HL-60 (cell line): ENCODE data around the gene FANCC.

Source experiments
- DNase-seq, 2 experiments: peaks; one replicate each; pipeline ENCODE4 v3.0.0-alpha.2; 2010 to 2020; ENCODE audit warnings: low read depth in 1 of 2, low spot score in 1 of 2
- H3K27ac ChIP-seq: fragments of 250-450 bp; sonication (Bioruptor Pico); replicated peaks from 2 replicates; pipeline ENCODE4 v1.5.1; 2020; ENCODE audit warnings: mild to moderate bottlenecking, moderate library complexity
- H3K27me3 ChIP-seq: fragments of 250-450 bp; sonication (Bioruptor Pico); 2 replicates; pipeline ENCODE4 v1.5.1; 2021; ENCODE audit warnings: mild to moderate bottlenecking, moderate library complexity; ENCODE audit not compliant: insufficient read depth, poor library complexity, severe bottlenecking
- H3K4me3 ChIP-seq: replicated peaks from 2 replicates; pipeline ENCODE4 v1.5.1; 2011; ENCODE audit warnings: mild to moderate bottlenecking, control low read depth, low read length; ENCODE audit not compliant: insufficient read depth
- CTCF ChIP-seq: IDR thresholded peaks from one replicate; pipeline ENCODE4 v1.5.1; 2011; ENCODE audit warnings: low read length, control low read depth, inconsistent platforms; ENCODE audit not compliant: insufficient read depth
- GABPA ChIP-seq: IDR thresholded peaks from 2 replicates; pipeline ENCODE4 v1.6.1; 2012; ENCODE audit warnings: low read depth
- POLR2AphosphoS5 ChIP-seq: IDR thresholded peaks from 2 replicates; pipeline ENCODE4 v1.6.1; 2012; ENCODE audit warnings: low read depth
- REST ChIP-seq: IDR thresholded peaks from 2 replicates; pipeline ENCODE4 v1.6.1; 2012; ENCODE audit warnings: low read depth; ENCODE audit not compliant: insufficient replicate concordance
- SPI1 ChIP-seq: IDR thresholded peaks from 2 replicates; pipeline ENCODE4 v1.6.1; 2012; ENCODE audit warnings: low read depth, mild to moderate bottlenecking, borderline replicate concordance

Gene FANCC

GRCh38 chr9:95060916-95061315 is 256.6 kb downstream of the FANCC start:
- H3K27me3 ChIP-seq = no peaks in the 10 kb centered on the region
- no peak for TF ChIP-seq POLR2AphosphoS5
- no peak for TF ChIP-seq CTCF
- TF ChIP-seq SPI1 = no peak
- TF ChIP-seq REST = no peak
- TF ChIP-seq GABPA = no peak
- DNase-seq = no peak
- H3K27ac ChIP-seq = no peak overlapping the region
- H3K4me3 ChIP-seq = no peak overlapping the region

- Histone ChIP-seq H3K4me3 (no peak overlapping the region), H3K27me3 (no peaks in the 10 kb centered on the region), H3K27ac (no peak overlapping the region)
- no peak for DNase-seq
- no peak for TF ChIP-seq CTCF
- TF ChIP-seq GABPA = no peak
Observed at GRCh38 chr9:95060234-95060633, 257.3 kb downstream of the FANCC start.

- DNase-seq = no peak
- Histone ChIP-seq H3K27ac (no peak overlapping the region), H3K4me3 (no peak overlapping the region), H3K27me3 (no peaks in the 10 kb centered on the region)
- TF ChIP-seq POLR2AphosphoS5 (no peak), SPI1 (no peak), GABPA (no peak), REST (no peak), CTCF (no peak)
Observed at GRCh38 chr9:95058795-95059386, 258.6 kb downstream of the FANCC start.

- no peak for DNase-seq
Observed at GRCh38 chr9:95058121-95058785, 259.3 kb downstream of the FANCC start.

More at GRCh38 chr9:95058121-95058785, 259.3 kb downstream of the FANCC start:
- no peak overlapping the region for H3K4me3 ChIP-seq
- H3K27me3 ChIP-seq = no peaks in the 10 kb centered on the region
- TF ChIP-seq CTCF (no peak), POLR2AphosphoS5 (no peak), SPI1 (no peak), GABPA (no peak), REST (no peak)
- H3K27ac ChIP-seq = no peak overlapping the region
